Right renal cortex interstitium (tissue), 3 donors: ENCODE measurements around the gene ENOX1. TPM values are rescaled to one million over a fixed set of nuclear protein-coding genes. Genes with fewer than 3 reads are reported as not detected.

Experiments used
- DNase-seq, 3 donors: peaks; one replicate each; pipeline ENCODE4 v3.0.0-alpha.2; 2013; ENCODE audit warnings: low read depth in 3 of 3, low spot score in 2 of 3
- polyA plus RNA-seq, 3 donors: library from polyadenylated mRNA; unstranded; fragments of 120-200 nt; gene quantifications; one replicate each; pipeline ENCODE4 v1.2.1, GENCODE V29; 2013; ENCODE audit not compliant: insufficient read length in 3 of 3

ENOX1 gene
- polyA plus RNA-seq, 3 donors, result 8.8 to 11.9 (median 11.1) TPM

DNA sequence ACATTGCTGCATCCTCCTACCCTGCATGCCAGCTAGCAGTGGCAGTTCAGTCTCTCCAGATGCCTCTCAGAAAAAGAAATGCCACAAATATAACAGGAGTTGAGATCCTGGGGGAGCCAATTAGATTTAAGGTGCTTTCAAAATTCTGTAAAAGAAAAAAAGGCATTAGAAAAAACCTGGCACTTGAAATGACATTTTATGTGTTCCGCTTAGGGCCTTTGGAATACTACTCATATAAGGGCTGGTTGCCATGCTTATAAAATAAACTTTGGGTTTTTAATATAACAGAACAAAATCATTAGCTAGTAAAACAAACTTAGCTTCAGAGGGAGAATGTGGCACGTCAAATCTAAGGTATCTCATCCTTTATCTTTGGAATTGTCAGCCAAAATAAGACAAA lies 104.1 kb downstream of the ENOX1 start:
- DNase-seq, result no peak

DNA sequence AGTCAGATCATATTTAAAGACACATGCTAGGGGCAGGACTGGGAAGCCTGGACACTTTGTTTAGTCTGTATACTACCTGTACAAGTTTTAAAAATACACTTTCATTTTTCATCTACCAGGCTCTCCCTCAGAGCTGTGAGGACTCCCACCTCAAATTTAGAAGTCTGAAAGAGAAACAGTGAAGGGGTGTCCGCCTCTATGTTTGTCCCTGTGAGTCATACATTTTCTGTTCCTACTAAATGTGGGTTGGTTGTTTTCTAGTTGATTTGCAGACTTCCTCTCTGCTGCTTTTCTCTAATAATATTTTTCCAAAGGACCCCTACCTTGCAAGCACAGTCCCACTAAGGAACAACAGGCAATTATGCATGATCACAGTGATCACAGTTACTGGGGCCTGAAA lies 110.5 kb downstream of the ENOX1 start:
- DNase-seq, result no peak

DNA sequence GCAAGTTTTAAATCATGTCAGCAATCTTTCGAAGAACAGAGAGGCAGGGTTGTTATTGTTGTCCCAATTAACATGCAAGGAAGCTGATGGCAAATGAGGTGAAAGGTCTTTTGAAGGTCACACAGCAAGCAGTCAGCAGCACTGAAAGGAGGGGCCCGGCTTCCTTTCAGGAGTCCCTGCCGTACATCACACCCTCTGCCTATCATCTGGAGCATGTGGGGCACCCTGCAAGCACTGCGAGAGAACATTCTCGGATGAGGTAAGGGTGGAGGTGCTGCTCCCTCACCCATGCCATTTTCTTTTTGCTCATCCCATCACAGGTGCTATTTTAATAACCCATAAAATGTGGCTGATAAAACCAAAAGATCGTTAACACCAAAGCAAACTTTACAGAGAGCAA lies 111.2 kb downstream of the ENOX1 start:
- no peak for DNase-seq

DNA sequence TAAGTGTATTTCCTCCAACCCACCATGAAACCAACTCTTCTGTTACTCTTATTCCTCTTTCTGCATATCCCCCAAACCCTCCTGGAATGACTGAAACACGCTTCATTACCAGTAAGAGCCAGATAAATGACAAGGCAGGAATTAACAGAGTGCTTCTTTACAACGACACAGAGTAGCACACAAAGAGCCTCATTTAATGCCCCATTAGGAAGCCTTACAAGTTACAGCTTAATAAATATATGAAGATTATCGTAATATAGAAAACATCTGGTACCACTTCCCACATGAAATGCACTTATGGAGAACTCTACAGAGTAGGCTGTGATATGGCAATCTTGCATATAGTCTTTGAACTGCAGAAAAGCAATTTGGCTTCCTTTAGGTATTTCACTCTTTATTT lies 116.8 kb downstream of the ENOX1 start:
- no peak for DNase-seq

DNA sequence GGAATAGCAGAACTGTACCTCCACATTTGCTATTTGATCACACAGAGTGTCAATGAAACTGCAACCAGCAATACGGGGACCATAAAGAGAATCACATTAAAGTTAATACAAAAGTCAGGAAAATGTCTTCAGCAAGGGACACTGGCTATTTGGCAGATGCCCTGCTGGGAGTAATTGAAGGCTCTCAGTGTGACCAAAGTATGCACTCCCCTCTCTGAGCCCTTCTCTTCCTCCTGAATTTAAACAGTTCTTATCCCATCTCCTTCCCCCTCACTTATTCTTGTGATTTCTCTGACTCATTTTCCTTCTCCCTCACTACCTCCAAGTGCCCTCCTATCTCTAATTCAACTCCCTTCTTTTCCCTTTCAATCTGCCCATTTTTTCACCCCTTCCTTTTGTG lies 117.7 kb downstream of the ENOX1 start:
- DNase-seq, result no peak

DNA sequence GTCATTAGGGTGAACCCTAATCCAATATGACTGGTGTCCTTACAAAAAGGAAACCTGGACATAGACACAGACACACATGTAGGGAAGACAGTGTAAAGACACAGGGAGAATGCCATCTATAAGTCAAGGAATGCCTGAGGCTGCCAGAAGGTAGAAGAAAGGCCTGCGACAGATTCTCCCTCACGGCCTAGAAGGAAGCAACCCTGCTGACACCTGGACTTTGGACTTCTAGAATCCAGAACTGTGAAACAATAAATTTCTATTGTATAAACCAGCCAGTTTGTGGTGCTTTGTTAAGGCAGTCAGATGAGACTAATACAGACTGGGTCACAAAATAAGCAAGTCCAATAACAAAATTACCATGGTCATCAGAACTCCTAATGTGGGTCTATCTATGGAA lies 120.4 kb downstream of the ENOX1 start:
- DNase-seq, result no peak

DNA sequence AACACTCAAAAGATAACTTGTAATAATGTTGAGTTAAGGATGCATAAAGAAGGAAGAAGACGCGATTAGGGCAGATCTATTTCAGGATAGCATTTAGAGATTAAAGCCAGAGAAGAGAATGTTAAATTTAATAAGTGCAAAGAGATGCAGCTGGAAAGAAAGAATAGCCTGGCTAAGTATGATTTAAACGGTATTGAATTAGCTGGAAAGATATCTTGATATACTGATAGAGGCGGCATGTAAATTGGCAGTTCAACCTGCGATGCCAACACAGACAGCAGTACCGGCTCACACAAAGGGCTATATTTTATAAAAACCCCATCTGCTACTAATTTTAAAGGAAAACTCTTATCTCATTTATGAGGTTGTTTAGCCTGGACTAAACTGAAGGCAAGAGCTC lies 121.4 kb downstream of the ENOX1 start:
- DNase-seq, result no peak

DNA sequence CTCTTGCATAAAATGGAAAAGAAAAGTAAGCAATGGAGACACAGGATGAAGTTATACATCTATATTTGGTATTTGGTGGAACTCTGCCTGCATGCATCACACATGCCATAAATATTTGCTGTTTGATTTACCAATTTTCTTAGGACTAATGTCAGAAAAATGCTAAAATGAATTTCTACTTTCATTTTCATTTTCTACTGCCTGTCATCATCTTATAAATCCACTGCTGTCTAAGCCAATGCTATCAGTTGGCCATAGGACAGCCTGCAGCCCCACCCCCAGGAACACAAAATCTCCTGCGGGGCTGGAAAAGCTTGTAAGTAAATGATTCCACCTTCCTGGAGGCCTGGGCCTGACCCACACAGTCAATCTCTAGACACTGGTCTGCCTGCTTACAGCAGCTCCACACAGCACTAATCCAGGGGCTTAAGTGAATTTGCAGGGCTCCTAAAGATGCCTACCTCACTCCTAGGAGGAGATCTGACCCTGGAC lies 122.0 kb downstream of the ENOX1 start:
- DNase-seq, result no peak

DNA sequence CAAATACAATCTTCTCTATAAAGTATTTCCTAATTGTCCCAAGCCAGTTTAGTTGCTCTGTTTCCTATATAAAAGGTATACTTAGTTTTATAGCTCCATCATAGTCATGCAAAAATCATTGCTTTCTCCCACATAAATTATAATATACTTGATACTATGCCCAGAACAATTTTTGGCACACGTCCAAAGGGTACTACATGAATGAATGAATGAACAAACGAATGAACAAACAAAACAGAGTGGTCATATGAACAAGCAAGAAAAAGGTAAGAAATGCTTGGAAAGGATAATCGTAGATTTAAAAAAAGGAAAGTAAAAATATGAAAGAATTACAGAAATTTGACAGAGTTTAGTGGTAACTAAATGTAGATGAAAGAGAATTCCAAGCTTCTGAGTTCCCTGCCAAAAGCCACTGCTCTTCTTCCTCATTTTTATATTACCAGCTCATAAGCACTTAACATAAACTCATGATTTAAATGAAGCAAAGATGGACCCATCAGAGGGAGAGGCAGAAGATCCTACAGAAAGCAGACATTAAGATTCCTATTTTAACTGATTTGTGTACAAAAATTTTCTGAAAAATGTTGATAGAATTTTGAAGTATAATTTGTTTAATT lies 123.2 kb downstream of the ENOX1 start:
- DNase-seq, result no peak

DNA sequence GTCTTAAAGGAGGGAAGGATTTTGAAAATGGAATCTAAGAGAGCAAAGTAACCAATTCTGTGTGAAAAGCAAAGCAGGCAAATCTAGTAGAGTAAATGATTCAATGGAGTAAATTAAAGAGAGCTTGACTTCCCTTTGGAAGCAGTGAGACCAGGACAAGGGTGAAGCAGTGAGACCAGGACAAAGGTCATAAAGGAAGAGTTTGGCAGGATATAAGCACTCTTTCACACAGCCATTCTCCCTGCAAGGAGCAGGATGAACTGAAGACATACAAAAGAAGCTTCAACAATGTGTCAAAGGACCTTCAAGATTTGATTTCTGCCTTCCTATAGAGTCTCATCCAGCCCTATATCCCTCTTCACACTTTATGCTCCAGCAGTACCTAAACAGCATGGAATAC lies 123.8 kb downstream of the ENOX1 start:
- no peak for DNase-seq

DNA sequence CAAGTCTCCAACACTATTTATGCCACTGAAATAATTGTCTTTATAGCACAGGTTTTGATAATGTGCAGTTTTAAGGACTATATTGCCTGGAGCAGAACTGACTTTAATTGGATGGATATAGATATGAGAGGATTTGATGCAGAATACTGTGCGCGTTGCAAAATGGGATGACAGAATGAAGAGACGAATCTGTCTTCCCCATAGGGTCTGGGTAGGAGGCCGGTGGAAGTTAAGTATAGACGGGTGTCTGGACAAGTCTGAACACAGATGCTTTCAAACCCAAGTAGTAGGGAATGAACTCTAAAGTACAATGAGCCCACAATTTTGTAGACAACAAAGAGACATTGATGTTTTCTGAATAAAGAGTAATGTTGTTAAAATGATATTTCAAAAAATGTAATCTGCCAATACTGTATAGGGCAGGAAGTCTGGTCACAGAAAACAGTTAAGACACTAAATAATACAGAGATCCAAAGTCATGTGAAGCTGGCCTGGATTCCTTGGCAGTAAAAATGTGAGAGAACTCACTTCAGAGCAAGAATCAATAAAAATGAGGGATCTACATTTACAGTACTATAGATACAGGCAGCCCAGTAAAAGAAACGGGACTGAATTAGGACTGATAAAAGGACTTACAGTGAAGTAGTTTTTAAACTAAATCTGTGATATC lies 125.5 kb downstream of the ENOX1 start:
- no peak for DNase-seq

DNA sequence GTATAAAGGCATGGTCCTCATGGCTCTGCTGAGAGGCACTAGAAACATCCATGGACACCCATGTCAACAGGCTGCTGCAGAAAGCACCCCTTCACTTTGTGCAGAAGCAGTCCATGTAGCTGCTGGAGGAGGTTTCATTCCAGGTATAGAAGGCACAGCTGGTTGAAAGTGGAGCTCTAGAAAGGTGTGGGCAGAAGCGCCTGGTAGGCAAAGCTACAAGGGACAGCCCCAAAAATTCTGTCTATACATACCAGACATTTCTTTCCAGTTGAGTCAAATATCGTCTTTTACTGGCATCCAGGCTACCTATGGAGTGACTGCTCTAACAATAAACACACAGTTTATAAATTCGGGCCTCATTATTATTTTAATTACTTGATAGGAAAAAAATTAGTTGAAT lies 129.3 kb downstream of the ENOX1 start:
- no peak for DNase-seq

DNA sequence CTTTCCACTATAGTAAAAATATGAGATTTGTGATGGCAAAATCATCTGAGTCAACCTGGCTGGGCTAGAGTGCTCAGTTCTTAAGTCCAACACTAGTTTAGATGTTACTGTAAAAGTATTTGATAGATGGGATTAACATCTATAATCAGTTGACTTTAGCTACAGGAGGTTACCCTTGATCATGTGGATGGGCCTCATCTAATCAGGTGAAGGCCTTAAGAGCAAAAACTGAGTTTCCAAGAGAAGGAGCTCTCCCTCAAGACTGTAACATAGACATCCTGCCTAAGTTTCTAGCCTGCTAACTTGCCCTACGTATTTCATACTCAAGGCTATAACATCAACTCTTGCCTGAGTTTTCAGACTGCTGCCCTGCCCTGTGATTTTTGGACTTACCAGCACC lies 132.8 kb downstream of the ENOX1 start:
- DNase-seq, result no peak

DNA sequence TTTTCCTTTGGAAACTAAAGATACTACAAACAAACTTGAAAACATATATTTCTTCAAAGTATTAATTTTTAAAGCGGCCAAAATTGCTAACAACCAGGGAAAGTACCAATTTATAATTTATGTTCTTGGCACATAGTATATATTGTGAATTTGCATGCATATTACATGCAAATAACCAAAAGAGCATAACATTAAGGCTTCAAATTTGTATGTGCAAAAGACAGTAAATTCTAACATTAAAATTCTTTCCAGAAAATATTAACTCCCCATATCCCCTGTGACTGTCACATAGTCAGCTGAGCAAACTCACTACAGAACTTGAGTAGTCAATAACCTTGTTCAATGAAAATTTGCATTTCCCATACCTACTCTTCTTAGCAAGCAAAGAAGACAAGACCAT lies 133.4 kb downstream of the ENOX1 start:
- no peak for DNase-seq

DNA sequence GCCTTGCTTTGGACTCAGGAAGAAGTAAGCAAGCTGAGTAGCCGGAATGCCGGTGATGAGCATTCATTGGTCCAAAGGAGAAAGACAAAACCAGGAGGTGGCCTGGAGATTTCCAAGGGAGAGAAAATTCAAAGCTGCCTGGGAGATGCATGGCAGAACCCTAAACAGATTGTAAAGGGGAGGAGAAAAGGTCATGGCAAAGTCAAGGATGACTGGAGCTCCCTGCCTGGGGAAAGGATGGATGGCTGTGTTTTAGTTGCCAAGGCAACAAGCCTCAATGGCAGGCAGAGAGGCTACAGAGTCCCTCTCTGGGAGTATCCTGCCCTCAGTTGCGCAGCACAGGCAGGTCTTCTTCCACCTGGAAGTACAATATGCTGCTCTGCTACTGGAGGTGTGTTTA lies 134.0 kb downstream of the ENOX1 start:
- DNase-seq, result peak in 1 of 3 donors; percentile 23

DNA sequence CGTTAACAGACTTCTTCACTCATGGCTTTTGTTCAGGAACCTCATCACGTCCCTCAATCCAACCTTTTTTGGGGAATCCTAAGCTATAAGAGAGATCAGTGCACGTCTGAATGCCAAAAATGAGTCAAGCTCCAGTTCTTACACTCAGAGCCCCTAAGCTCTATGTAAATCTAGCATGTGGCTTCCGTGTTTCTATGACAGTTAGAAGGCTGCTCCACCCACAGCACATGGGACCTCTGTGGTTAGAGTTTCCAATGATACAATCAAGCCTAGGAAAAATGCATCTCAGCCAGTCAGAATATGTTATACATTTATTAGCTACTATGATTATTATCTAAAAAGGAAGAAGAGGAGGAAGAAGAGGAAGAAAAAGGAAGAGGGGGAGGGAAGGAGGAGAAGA lies 135.9 kb downstream of the ENOX1 start:
- no peak for DNase-seq

DNA sequence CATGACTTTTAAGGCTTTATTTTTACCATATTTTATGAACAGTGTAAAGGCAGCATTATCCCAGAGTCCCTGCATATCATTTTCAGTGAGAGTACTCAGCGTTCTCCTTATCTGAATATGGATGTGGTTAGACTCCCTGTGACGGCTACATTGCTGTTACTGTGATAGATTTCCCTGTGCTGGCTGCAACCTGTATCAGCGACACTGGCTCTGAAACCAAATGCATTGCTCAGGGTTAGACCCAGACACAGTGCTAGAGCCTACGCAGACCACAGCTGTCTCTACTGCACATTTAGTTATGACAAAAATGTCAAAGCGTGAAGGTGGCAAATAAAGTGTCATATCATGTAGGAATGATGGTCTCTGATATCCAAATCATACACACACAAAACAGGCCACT lies 138.0 kb downstream of the ENOX1 start:
- DNase-seq, result no peak

DNA sequence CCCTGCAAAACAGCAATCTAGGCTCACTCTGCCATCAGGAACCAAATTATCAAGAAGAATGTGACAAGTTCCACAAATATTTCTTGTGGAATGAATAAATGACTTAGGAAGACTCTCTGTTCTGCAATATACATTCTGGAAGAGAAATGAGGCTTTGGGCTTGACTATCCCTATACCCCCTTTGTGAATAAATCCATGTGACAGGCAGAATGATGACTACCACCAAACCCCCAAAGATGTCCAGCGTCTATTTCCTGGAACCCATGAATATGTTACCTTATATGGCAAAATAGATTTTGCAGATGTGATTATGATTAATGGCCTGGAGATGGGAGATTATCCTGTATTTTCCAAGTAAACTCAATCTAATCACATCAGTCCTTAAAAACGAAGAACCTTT lies 139.3 kb downstream of the ENOX1 start:
- no peak for DNase-seq

DNA sequence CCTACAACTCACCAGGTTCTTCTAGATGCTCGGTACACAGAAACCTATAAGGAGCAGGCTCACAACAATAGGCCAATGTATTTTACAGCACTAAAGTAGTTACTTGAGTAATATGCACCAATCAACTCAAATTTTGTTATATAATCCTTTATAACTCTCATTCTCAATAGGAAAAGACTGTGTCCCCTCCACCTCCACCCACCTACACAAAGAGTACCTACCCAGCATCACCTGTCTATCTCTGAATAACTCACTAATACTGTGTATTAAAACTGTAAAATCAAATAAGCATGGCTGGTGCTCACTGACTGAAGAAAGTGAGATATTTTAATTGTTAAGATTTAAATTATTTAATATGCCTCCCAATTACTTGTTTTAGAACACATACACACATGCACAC lies 146.3 kb downstream of the ENOX1 start:
- no peak for DNase-seq

DNA sequence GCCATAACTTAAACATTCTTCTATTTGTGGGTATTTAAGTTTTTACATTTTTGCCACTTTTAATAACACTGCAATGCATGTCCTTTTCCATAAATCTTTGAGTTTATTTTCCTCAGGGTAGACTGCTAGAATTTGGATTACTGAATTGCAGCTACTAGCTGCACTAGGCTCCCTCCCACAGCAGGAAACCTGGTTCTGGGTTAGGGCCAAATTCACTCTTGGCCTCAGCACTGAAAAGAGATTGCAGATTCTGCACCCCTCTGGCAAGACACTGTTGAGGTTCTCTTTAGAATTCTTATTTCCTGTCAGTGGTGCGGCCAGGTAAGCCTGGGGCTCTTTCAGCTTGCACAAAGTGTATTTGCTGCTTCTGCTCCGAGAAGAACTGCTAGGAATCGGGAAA lies 155.7 kb downstream of the ENOX1 start:
- no peak for DNase-seq

DNA sequence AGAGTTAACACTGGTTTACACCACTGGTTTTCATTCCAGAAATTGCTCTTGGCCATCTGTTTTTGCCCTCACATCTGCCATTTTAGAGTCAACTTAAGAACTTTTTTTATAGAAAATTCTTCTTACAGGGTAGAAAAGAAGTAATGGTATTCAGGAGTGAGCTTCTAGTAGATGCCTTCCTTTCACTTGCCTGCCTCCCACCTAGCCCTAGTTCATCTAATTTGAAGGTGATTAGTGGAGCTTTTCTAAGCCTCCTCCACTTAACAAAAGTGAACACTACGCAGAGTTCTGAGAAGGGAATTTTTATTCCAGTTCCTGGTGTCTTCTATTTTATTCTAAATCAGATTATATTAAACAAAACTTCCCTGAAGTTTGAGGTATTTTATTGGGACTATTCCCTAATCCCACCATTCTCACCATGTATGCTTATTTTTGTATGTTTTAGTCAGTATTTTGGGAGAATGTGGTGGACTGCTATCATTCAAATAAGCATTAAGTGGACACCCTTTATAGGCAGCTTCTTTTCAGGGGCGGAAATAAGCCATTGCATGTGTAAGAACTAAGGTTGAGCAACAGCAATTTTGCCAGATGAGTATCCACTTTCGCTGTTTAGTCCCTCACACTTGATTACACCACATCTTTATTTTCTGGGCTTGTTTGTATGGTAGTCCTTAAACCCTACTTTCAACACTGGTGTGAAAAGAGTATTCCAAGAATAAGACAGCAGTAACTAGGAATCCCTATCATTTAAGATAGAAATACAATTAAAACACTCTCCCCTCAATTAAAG lies 156.9 kb downstream of the ENOX1 start:
- no peak for DNase-seq

DNA sequence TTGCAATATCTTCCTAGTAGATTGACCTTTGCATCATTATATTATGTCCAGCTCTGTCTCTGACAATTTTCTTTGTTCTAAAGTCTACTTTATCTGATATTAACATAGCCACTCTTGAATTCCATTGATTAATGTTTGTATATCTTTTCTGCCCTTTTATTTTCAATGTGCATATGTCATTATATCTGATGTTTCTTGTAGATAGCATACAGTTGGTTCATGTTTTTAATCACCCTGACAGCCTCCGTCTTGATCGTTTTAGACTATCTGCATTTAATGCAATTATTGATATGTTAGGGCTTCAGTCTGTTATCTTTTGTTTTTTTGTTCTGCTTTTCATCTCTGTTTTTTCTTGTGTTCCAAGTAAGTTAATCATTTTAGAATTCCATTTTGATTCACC lies 159.8 kb downstream of the ENOX1 start:
- no peak for DNase-seq
